NCI-H2029 treated with DMSO at 0.1 percent for 48 hours (cell line): ENCODE measurements around the gene WDR59.
"Not testable (repeated sequence)": the region's sequence is repeated elsewhere in the genome, so short reads cannot be mapped to it uniquely, and the experiment has no call there.

Experiments
- DNase-seq: peaks from one replicate; lab custom pipeline; 2025; lab: John Stamatoyannopoulos, UW

The WDR59 gene

GRCh38 chr16:74973304-74973703 lies 11.6 kb downstream of the WDR59 start:
- DNase-seq, result no peak

- DNase-seq, result no peak
Measured at GRCh38 chr16:74954763-74955162, 30.2 kb downstream of the WDR59 start.

GRCh38 chr16:74951681-74952080 lies 33.2 kb downstream of the WDR59 start:
- DNase-seq, result no peak

DNA sequence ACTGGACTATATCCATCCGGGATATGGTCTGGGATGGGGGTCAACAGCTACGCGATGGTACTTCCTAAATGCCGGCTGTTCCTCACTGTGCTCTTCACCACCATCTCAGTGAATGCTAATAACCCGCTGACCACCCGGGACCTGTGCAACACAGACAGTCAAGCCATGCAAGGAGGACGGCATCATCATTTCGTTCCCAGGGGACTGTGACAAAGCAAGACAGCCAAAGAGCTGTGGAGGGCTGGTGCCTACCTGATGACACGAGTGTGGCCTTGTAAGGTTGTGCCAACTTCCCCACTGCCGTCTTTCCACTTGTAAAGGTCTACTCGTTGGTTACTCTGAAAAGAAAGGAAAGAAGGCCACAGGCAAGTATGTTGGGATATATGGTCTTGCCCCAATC lies 33.7 kb downstream of the WDR59 start:
- no peak for DNase-seq

- DNase-seq, result no peak
Measured at GRCh38 chr16:74950511-74950910, 34.4 kb downstream of the WDR59 start.

DNA sequence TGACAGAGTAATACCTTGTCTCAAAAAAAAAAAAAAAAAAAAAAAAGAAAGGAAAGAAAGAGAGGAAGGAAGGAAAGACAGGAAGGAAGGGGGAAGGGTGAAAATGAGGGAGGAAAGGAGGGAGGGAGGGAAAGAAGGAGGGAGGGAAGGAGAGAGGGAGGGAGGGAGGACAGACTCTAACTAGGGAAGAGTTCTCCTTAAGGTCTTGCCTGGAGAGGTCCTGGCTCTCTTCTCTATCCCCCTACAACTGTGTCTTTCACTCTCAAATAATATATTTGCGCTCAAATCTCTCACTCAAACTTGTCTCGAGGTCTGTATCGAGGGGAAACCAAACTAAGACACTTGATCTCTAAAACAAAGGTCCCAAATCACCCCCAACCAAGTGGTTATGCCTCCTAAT lies 35.6 kb downstream of the WDR59 start:
- no peak for DNase-seq

- DNase-seq, result no peak
Measured at GRCh38 chr16:74944466-74944865, 40.5 kb downstream of the WDR59 start.

DNA sequence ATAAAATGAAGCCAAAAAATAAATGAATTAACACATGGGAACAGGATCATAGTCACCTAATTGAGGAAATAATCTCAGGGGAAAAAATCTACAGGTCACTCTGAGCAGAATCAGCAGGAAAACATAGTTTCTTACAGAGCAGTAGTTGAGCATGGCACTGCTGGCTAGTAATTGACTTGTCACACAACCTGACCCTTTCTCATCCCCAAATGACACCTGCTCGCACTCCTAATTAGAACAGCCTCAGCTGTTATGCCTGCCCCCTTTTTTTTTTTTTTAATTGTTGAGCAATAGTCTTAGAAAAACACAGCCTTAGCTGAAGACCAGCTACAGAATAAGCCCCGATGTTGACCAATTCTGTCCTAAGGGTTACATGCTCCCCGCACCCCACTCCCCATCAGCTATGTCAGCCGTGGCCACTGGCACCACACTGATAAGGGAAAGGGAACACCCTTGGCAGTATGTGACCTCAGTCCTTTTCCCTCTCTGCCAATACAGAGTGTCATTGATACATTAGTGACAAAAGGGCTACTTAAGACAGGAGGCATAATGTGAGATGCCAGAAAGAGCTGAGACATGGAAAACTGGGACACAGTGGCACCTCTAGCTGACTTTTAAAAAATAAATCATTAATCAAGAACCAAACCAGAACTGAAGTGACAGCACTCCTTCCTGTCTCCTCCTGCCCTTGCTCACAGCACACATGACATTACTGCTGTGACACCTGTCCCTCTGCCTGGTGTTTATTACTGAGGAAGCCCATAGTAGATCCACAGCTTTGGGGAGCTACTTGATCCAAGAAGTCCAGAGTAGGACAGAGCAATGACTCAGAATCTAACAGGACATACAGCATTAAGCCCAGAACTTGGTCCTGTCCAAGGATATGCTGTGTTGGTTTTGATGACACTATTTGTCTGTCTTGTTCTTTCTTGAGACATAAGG lies 41.7 kb downstream of the WDR59 start:
- no peak for DNase-seq

- no peak for DNase-seq
Measured at GRCh38 chr16:74942566-74942965, 42.4 kb downstream of the WDR59 start.

GRCh38 chr16:74939688-74940087 lies 45.2 kb downstream of the WDR59 start:
- no peak for DNase-seq

DNA sequence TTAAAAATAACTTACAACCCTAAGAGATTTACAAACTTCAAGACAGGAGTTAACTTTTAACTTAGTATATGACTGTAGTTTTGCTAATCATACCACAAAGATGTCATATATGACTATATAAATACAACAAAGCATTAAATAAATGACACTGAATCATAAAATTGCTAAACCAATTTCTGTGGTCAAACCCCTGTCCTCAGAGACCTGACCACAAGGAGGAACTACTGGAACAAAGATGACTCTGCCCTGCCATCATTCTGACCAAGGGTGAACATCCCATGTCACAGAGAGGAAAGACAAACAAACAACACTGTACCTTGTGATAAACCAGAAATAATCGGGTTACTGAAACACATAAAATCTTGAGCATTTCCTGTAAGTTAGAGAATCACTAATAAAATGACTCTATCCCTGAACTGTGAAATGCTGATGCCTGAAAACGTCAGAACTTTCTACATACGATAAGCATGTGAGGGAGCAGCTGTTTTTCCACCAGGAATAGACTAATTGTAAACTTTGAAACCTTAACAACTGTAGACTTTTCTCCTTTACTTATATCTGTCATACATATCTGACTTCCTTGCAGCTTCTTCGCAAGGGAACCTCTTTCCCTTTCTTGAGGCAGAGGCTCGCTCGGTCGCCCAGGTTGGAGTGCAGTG lies 47.9 kb downstream of the WDR59 start:
- no peak for DNase-seq

GRCh38 chr16:74931445-74931844 lies 53.5 kb downstream of the WDR59 start:
- no peak for DNase-seq

- no peak for DNase-seq
Measured at GRCh38 chr16:74929636-74930035, 55.3 kb downstream of the WDR59 start.

GRCh38 chr16:74926805-74927204 lies 58.1 kb downstream of the WDR59 start:
- DNase-seq, result no peak

GRCh38 chr16:74923766-74924460 lies 61.0 kb downstream of the WDR59 start:
- no peak for DNase-seq

DNA sequence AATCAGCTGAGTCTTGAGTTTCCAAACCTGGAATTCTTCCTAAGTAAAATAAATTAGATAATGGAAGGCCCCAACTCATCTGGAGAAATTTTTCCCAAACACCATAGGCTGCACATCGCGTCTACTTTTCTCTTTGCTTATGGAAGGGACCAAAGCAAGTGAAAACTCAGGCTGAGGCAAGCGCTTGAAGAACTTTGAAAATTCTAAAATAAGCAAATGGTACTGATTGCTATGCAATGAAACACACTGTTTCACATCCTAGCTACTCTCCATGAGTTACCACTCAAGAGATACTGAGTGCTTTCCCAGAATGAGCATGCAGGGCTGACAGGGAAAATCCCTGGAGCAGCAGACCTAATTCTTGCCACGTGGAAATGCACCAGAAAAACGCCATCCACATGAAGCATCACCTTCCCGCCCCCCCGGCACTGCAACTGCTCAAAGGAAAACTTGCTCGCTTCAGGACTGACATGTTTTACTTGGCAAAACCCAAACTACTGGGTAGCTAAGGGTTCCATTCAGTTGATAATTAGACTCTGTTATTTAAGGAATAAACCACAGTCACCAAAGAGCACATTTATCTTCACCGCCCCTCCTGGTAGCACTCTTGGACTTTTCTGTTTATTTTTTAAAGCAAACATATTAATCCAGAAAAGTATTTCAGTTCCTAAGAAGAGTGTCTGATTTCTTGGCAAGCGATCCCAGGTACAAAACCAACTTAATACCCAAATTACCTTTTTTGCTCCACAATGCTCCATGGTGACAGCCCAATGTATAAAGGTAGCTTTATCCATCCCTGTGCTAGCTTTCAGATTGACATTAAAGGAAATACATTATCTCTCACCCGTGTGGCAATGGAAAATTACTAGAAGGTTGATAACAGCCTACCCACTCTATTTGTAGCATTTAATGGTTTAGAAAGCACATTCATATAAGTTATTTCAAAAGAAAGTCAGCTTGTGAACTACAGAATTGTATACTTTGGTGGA lies 62.5 kb downstream of the WDR59 start:
- no peak for DNase-seq

- DNase-seq, result no peak
Measured at GRCh38 chr16:74921051-74921450, 63.9 kb downstream of the WDR59 start.

DNA sequence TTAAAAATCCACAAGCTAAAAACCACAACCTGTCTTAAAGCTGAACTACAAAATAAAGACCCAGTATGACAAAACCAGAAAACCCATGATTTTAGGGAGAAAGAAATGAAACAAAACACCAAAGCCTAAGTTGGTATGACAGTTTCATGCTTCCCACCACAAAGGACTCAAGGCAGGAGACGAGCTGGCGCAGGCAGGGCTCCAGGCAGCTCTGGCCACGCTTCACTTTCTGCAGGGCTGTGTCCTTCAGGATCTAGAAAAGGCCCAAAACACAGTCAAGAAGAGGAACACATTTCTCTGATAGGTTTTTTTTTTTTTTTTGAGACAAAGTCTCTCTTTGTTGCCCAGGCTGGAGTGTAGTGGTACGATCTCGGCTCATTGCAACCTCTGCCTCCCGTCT lies 75.3 kb downstream of the WDR59 start:
- no peak for DNase-seq

- DNase-seq, result not testable (repeated sequence)
Measured at GRCh38 chr16:74908759-74909158, 76.2 kb downstream of the WDR59 start.

- DNase-seq, result no peak
Measured at GRCh38 chr16:74903901-74904678, 80.8 kb downstream of the WDR59 start.

DNA sequence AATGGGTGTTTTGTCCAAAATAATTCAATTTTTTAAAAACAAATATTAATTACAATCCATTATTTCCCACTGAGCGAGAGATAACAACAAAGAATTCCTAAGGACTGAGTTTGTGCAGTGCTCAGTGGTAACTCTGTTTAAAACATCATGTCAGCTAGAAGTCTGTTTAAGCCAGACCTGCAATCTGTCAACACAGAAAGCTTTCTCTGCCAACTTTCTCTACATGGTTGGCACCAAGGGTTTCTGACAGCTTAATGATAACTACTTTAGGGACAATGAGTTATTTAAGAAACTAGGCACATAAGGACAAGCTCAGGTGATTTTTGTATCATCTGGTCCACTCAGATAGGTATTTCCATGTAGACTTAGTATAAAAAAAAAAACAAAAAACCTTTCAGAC lies 81.8 kb downstream of the WDR59 start:
- no peak for DNase-seq
